CD4-positive, alpha-beta memory T cell (primary cell): ENCODE results near the gene MDN1. TPM values are rescaled to one million over a fixed set of nuclear protein-coding genes. Genes with fewer than 3 reads are reported as not detected.
"Not testable (repeated sequence)": the region's sequence is repeated elsewhere in the genome, so short reads cannot be mapped to it uniquely, and the experiment has no call there.

Experiments used
- CTCF ChIA-PET: fragments of 350-600 bp; sonication (Branson Sonifier 250); formaldehyde crosslinking; loops from one replicate; lab custom pipeline; 2021; ENCODE audit warnings: inconsistent platforms; ENCODE audit not compliant: partially characterized antibody; lab: Charles Lee
- POLR2A ChIA-PET: fragments of 350-600 bp; sonication (Branson Sonifier 250); formaldehyde crosslinking; loops from one replicate; lab custom pipeline; 2021; ENCODE audit not compliant: partially characterized antibody; lab: Charles Lee
- DNase-seq, 5 donors: peaks; one replicate each; pipeline versions ENCODE4 v3.0.0 to v3.0.0-alpha.2; 2020 to 2022; ENCODE audit warnings: mixed read lengths in 1 of 5
- H3K27ac ChIP-seq: one replicate; pipeline ENCODE4 v1.7.0; 2013; ENCODE audit warnings: low read depth, low read length
- H3K27me3 ChIP-seq: 2 replicates; pipeline ENCODE4 v1.7.0; 2013; ENCODE audit warnings: mild to moderate bottlenecking, low read length, moderate library complexity; ENCODE audit not compliant: insufficient read depth
- H3K36me3 ChIP-seq: 2 replicates; pipeline ENCODE4 v1.7.0; 2013; ENCODE audit warnings: mild to moderate bottlenecking, low read length, moderate library complexity; ENCODE audit not compliant: insufficient read depth
- H3K4me1 ChIP-seq: 2 replicates; pipeline ENCODE4 v1.7.0; 2013; ENCODE audit warnings: mild to moderate bottlenecking, low read length, moderate library complexity; ENCODE audit not compliant: insufficient read depth
- H3K4me3 ChIP-seq, 2 donors: one replicate each; pipeline ENCODE4 v1.7.0; 2013; ENCODE audit warnings: low read length in 2 of 2, mild to moderate bottlenecking in 1 of 2
- H3K9me3 ChIP-seq, 2 donors: one replicate each; pipeline ENCODE4 v1.7.0; 2013; ENCODE audit warnings: low read length in 2 of 2, control low read depth in 1 of 2; ENCODE audit not compliant: control insufficient read depth in 1 of 2
- H3K27ac Mint-ChIP-seq, 7 donors: one replicate each; pipeline ENCODE4 v1.8.0; 2020 to 2021; ENCODE audit warnings: mixed read lengths in 7 of 7, mild to moderate bottlenecking in 6 of 7, inconsistent platforms in 3 of 7, moderate library complexity in 3 of 7
- H3K27me3 Mint-ChIP-seq, 2 donors: one replicate each; pipeline ENCODE4 v1.8.0; 2020 to 2021; ENCODE audit warnings: mixed read lengths in 2 of 2
- H3K36me3 Mint-ChIP-seq, 2 donors: one replicate each; pipeline ENCODE4 v1.8.0; 2020 to 2021; ENCODE audit warnings: mixed read lengths in 2 of 2, inconsistent platforms in 1 of 2, mild to moderate bottlenecking in 1 of 2
- H3K4me1 Mint-ChIP-seq, 4 donors: one replicate each; pipeline ENCODE4 v1.8.0; 2020 to 2021; ENCODE audit warnings: mixed read lengths in 4 of 4, mild to moderate bottlenecking in 1 of 4
- H3K4me3 Mint-ChIP-seq, 8 donors: one replicate each; pipeline ENCODE4 v1.8.0; 2020 to 2021; ENCODE audit warnings: mixed read lengths in 8 of 8, mild to moderate bottlenecking in 7 of 8, moderate library complexity in 6 of 8, inconsistent platforms in 3 of 8
- H3K9me3 Mint-ChIP-seq, 8 donors: one replicate each; pipeline ENCODE4 v1.8.0; 2020 to 2021; ENCODE audit warnings: mixed read lengths in 8 of 8, mild to moderate bottlenecking in 5 of 8, inconsistent platforms in 3 of 8, moderate library complexity in 1 of 8
- intact Hi-C: fragments of 100-400 bp; cut with micrococcal nuclease; formaldehyde crosslinking; loops from one replicate; pipeline ENCODE4 v1.15.1; 2023
- polyA plus RNA-seq, 2 donors: library from polyadenylated mRNA; unstranded; fragments of 300-500 nt; fragmentation: Illumina TruSeq; gene quantifications; one replicate each; pipeline ENCODE4 v1.2.3, GENCODE V29; 2021
- total RNA-seq, 2 experiments: library from RNA; stranded (reverse); gene quantifications; one replicate each; pipeline ENCODE4 v1.2.3, GENCODE V29; 2021

MDN1 gene
- total and polyA plus RNA-seq, 4 experiments from 2014 or later, result 4.1 to 72.2 (median 36.1) TPM

DNA sequence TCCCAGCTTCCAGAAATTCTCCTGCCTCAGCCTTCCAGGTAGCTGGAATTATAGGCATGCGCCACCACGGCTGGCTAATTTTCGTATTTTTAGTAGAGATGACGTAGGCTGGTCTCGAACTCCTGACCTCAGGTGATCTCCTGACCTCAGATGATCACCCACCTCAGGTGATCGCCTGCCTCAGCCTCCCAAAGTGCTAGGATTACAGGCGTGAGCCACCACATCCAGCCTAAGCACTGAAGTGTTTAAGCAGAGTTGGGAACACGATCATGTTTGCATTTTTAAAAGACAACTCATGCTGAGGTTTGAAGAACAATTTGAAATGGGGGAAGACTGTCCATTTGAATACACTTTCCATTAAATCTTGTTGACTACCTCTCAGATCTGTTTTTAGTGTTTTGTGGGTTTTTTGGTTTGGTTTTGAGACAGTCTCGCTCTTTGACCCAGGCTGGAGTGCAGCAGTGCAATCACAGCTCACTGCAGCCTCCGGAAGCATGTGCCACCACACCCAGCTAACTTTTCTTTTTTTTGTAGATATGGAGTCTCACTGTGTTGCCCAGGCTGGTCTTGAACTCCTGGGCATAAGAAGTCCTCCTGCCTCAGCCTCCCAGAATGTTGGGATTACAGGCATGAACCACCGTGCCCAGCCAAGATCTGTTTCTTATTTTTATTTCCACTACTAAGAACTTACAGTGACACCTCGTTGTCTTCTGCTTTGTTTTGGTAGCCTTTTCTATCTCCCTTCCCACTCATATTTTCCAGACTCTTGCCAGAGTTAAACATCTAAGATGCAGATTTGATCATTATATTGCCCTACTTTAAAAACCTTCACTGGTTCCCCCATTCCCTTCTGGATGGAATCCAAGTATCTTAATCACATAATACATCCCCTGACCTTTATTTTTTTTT, 15.5 kb upstream of the MDN1 start:
- no peaks in the 10 kb centered on the region for H3K9me3 ChIP-seq
- Mint-ChIP-seq H3K9me3 (no peaks in the 10 kb centered on the region), H3K4me1 (peaks cover 41 to 78% (median 62%) of the 10 kb centered on the region in 4 donors), H3K27me3 (no peaks in the 10 kb centered on the region), H3K4me3 (peak overlapping the region; percentile 77 to 84 (median 82)), H3K27ac (peak overlapping the region; percentile 89 to 96 (median 91)), H3K36me3 (peaks cover 42 to 45% of the 10 kb centered on the region in 2 donors)
- peaks cover 61% of the 10 kb centered on the region for H3K4me1 ChIP-seq
- peak overlapping the region in 1 of 2 donors; percentile 10 for H3K4me3 ChIP-seq
- ChIA-PET POLR2A (interaction anchor here (1.6 to 3.6 kb wide), 2 partner anchors 16 kb away, joined by 3 to 43 read pairs; partner anchors contain the start of gene MDN1), CTCF (interaction anchor here (2.0 kb wide), 1 partner anchor 15 kb away, joined by 8 read pairs; the partner anchor contains the start of gene MDN1)
- no peaks in the 10 kb centered on the region for H3K27me3 ChIP-seq
- peak overlapping the region; percentile 44 for H3K27ac ChIP-seq
- intact Hi-C loops, result loop anchor here (1.0 kb wide), 1 partner anchor 16 kb away; the partner anchor contains the start of gene MDN1
- H3K36me3 ChIP-seq, result peaks cover 3% of the 10 kb centered on the region
- peak; percentile 50 to 60 (median 56) for DNase-seq

DNA sequence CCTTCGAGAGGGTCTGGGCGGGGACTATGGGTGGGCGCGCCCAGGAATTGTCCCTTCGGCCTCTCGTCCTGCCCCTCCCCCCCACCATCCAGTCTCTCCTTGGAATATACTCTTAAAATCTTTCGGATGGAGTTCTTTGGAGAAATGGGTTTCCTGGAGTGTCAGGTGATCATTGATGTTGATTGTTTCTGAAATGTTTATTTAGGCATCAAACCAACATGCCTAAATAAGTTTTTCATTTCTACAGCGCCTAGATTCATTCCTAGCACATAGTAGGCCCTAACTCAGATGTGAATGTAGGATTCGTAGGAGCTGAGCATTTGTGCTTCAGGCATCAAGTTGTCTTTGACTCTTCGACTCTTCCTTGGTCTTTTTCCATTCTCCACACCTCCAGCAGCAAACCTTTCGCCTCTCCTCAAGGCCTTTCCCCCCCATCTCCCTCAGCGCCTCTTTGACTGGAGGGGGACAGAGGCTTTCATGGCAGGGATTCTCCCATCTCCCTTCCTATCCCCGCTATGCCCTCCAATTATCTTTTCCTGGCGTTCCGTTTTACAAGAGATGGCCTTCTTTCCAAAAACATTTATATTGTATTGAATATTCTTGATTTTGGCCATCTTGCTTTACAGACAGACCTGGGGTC, 10.7 kb upstream of the MDN1 start:
- POLR2A ChIA-PET, result interaction anchor here (1.1 to 4.6 kb wide), 4 partner anchors 9 to 126 kb away, joined by 3 to 147 read pairs (median 13); partner anchors contain the start of gene MDN1
- intact Hi-C loops, result no loop called here

DNA sequence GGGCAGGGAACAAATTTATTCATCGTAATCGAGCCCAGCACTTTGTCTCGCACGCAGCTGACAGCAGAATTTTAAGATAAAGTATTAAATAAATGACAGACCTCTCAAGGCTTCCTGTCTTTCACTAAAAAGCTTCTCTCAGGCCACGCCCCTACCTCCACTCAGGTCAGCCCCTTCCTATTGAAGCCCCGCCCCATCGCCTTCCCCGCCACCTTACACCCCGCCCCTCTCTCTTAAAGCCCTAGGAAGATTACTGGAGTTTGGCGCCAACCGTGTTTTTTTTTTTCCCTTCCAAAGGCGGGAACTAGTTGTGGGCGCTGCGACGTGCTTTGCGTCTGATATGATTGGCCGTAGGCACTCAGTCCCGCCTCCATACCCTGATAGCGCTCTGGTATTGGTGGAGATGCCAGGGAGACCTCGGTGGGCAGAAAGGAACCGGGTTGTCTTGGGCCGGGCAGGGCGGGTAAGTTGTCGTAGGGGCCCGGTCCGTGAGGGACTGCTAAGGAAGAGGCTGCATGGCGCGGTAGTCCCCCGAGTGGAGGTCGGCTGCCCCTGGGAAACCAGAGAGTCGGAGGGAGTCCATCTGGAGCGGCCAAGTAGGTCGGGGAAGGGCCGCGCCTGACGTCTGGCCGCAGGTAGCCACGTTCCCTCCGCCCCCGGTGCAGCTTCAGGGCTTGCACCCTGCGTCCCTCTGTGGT, 10.0 kb upstream of the MDN1 start, which contains the start of gene CASP8AP2:
Gene CASP8AP2 (plus strand): TSS at position 409 of the 698 bp plus-strand sequence.
- H3K4me1 ChIP-seq, result peaks cover 30% of the 10 kb centered on the region
- intact Hi-C loops, result loop anchor here (1.0 to 10.0 kb wide), 8 partner anchors 10 to 866 kb away; partner anchors contain the start of genes BACH2, MAP3K7, MDN1 and PNRC1
- H3K27me3 Mint-ChIP-seq, result no peaks in the 10 kb centered on the region
- peak within 1 kb of the TSS; percentile 79 to 99 (median 97) for H3K27ac Mint-ChIP-seq
- no peaks in the 10 kb centered on the region for H3K9me3 ChIP-seq
- H3K4me1 Mint-ChIP-seq, result peaks cover 17 to 50% (median 36%) of the 10 kb centered on the region in 4 donors
- peak within 1 kb of the TSS; percentile 98 to 100 (median 99) for H3K4me3 Mint-ChIP-seq
- H3K9me3 Mint-ChIP-seq, result no peaks in the 10 kb centered on the region
- DNase-seq, result peak; percentile 93 to 98 (median 98)
- no peaks in the 10 kb centered on the region for H3K27me3 ChIP-seq
- peak within 1 kb of the TSS; percentile 74 for H3K27ac ChIP-seq
- peaks cover 3% of the 10 kb centered on the region for H3K36me3 ChIP-seq
- POLR2A ChIA-PET, result interaction anchor here (0.6 to 4.6 kb wide), 16 partner anchors 10 to 749 kb away, joined by 3 to 147 read pairs (median 4); partner anchors contain the start of genes MDN1 and PNRC1
- H3K36me3 Mint-ChIP-seq, result peaks cover 15 to 31% of the 10 kb centered on the region in 2 donors
- CTCF ChIA-PET, result interaction anchor here (0.6 to 1.7 kb wide), 7 partner anchors 10 to 649 kb away, joined by 3 to 15 read pairs (median 3); partner anchors contain the start of gene MDN1
- peak within 1 kb of the TSS; percentile 85 to 86 for H3K4me3 ChIP-seq

More for the DNA sequence above, 10.7 kb upstream of the MDN1 start:
- Mint-ChIP-seq H3K9me3 (no peaks in the 10 kb centered on the region), H3K4me3 (peak overlapping the region; percentile 98 to 100 (median 99)), H3K27ac (peak overlapping the region; percentile 52 to 99 (median 88)), H3K27me3 (no peaks in the 10 kb centered on the region), H3K36me3 (peaks cover 21 to 38% of the 10 kb centered on the region in 2 donors), H3K4me1 (peaks cover 22 to 57% (median 42%) of the 10 kb centered on the region in 4 donors)
- peaks cover 3% of the 10 kb centered on the region for H3K36me3 ChIP-seq
- H3K27ac ChIP-seq, result peak overlapping the region; percentile 70
- CTCF ChIA-PET, result no interaction called here
- no peaks in the 10 kb centered on the region for H3K9me3 ChIP-seq
- H3K27me3 ChIP-seq, result no peaks in the 10 kb centered on the region
- peaks cover 37% of the 10 kb centered on the region for H3K4me1 ChIP-seq
- no peak for DNase-seq
- H3K4me3 ChIP-seq, result peak overlapping the region; percentile 82 to 85

DNA sequence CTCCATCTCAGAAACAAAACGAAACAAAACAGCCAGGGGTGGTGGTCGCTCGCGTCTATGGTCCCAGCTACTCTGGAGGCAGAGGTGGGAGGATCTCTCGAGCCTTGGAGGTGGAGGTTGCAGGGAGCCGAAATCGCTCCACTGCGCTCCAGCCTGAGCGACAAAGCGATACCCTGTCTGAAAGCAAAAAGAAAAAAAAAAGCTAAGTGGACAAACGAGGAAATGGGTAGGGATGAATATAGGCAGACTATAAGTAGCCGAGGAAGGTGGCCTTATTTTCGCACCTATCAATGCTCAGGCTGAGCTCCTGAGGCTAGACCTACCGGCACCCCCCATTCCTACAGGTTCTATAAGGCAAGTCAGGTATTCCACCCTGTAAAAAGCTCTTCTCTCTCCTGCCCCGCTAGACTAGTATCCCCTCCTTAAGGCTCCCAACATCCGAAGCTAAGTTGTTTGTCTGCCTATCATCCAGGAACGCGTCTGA, 9.4 kb upstream of the MDN1 start:
- DNase-seq, result peak in 1 of 5 donors; percentile 64

DNA sequence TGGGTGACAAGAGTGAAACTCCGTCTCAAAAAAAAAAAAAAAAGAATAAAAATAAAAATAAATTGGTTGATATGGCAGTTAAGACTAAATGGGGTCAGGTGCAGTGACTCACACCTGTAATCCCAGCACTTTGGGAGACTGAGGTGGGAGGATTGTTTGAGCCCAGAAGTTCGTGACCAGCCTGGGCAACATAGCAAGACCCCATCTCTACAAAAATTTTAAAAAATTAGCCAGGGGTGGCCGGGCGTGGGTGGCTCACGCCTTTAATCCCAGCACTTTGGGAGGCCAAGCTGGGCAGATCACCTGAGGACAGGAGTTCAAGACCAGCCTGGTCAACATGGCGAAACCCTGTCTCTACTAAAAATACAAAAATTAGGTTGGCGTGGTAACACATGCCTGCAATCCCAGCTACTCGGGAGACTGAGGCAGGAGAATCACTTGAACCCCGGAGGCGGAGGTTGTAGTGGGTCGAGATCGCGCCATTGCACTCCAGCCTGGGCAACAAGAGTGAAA, 8.9 kb upstream of the MDN1 start:
- H3K27me3 Mint-ChIP-seq, H3K27me3 ChIP-seq, H3K9me3 ChIP-seq, H3K9me3 Mint-ChIP-seq, H3K36me3 ChIP-seq: not testable (repeated sequence)
- Mint-ChIP-seq H3K36me3 (peaks cover 13 to 29% of the 10 kb centered on the region in 2 donors), H3K4me3 (peak overlapping the region; percentile 98 to 100 (median 99)), H3K27ac (peak overlapping the region; percentile 79 to 99 (median 97)), H3K4me1 (peaks cover 17 to 44% (median 31%) of the 10 kb centered on the region in 4 donors)
- Histone ChIP-seq H3K4me1 (peaks cover 19% of the 10 kb centered on the region), H3K4me3 (peak overlapping the region; percentile 67 to 86), H3K27ac (peak overlapping the region; percentile 74)
- POLR2A ChIA-PET, result interaction anchor here (0.8 to 4.6 kb wide), 9 partner anchors 9 to 748 kb away, joined by 3 to 147 read pairs (median 5); partner anchors contain the start of genes MDN1 and PNRC1
- intact Hi-C loops, result loop anchor here (2.0 to 10.0 kb wide), 5 partner anchors 116 to 758 kb away; partner anchors contain the start of genes BACH2, MAP3K7 and PNRC1
- CTCF ChIA-PET, result interaction anchor here (0.8 to 1.7 kb wide), 5 partner anchors 9 to 646 kb away, joined by 3 to 15 read pairs (median 3); partner anchors contain the start of gene MDN1
- peak in 1 of 5 donors; percentile 8 for DNase-seq

More for the DNA sequence above, 9.4 kb upstream of the MDN1 start:
- Mint-ChIP-seq H3K9me3 (no peaks in the 10 kb centered on the region), H3K27me3 (no peaks in the 10 kb centered on the region), H3K4me1 (peaks cover 17 to 48% (median 34%) of the 10 kb centered on the region in 4 donors), H3K36me3 (peaks cover 15 to 31% of the 10 kb centered on the region in 2 donors), H3K4me3 (peak overlapping the region; percentile 98 to 100 (median 99)), H3K27ac (peak overlapping the region; percentile 79 to 99 (median 97))
- intact Hi-C loops, result loop anchor here (1.0 to 10.0 kb wide), 8 partner anchors 10 to 866 kb away; partner anchors contain the start of genes BACH2, MAP3K7, MDN1 and PNRC1
- POLR2A ChIA-PET, result interaction anchor here (0.6 to 4.6 kb wide), 16 partner anchors 10 to 749 kb away, joined by 3 to 147 read pairs (median 4); partner anchors contain the start of genes MDN1 and PNRC1
- Histone ChIP-seq H3K27me3 (no peaks in the 10 kb centered on the region), H3K4me1 (peaks cover 24% of the 10 kb centered on the region), H3K9me3 (no peaks in the 10 kb centered on the region), H3K4me3 (peak overlapping the region; percentile 67 to 86), H3K36me3 (peaks cover 3% of the 10 kb centered on the region), H3K27ac (peak overlapping the region; percentile 74)
- CTCF ChIA-PET, result interaction anchor here (0.6 to 1.7 kb wide), 8 partner anchors 9 to 650 kb away, joined by 3 to 15 read pairs (median 3); partner anchors contain the start of gene MDN1
